Stimulated activated naive CD4-positive, alpha-beta T cell (primary cell): ENCODE measurements around the gene CYP4B1.
"Not testable (repeated sequence)": the region's sequence is repeated elsewhere in the genome, so short reads cannot be mapped to it uniquely, and the experiment has no call there.

Experiments
- DNase-seq, 6 experiments: peaks; one replicate each; lab custom pipeline; 2025; lab: John Stamatoyannopoulos, UW

The CYP4B1 gene

DNA sequence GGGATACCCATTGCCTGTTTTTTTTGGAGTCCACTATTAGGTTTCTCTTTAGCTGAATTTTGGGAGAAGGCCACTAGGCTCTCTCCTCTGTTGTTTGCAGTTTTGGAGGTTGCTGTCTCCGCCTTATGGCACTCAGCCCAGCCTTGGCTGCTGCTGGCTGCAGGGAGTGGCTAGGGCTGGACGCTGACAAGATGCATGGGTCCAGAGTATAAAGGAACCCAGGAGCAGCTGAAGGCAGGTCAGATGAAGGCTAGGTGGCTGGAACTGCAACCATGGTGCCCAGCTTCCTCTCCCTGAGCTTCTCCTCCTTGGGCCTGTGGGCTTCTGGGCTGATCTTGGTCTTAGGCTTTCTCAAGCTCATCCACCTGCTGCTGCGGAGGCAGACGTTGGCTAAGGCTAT lies at the start of gene CYP4B1:
Gene CYP4B1 (plus strand): TSS at position 237 of the 400 bp plus-strand sequence. CDS start 36 bp downstream, at position 273.
- DNase-seq = no peak

DNA sequence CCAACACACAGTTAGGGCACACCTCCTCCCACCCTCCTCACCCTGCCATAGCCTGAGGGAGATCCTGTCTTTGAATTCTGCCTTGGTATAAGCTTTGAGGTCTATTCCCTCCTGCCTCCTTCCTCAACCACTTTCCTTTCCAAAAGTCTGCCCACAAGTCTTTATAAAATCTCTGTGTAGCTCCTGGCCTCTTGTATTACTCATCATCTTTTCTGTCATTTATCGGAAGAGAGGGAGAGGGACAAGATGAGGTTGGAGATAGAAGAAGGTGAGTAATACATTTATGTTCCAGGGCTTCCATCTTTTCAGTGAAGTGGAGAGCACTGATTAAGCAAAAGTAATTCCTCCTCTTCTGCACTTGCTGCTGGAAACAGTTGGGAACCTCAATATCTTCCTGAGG lies 49.4 kb upstream of the CYP4B1 start:
- no peak for DNase-seq

DNA sequence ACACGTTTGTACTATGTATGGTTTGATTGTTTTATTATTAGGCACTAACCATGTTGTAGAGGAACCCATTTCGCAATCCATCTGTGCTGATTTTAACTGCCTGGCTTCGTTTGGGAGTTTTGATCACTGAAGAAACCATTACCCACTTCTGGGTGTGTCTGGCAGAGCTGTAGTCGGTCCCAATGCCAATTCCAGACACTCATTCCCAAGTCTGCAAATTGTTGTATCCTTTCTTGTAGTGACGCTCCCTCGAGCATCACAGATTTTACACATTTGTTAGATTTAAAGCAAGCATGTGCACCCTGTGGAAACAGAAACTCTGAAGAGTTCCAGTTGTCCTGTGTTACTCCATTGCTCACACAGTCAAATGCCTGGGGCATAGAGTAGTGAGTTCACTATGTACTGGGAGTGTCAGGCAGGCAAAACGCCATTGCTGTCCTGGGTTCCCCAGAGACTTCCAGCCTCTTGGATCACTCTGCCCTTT lies 48.9 kb upstream of the CYP4B1 start:
- DNase-seq = no peak

DNA sequence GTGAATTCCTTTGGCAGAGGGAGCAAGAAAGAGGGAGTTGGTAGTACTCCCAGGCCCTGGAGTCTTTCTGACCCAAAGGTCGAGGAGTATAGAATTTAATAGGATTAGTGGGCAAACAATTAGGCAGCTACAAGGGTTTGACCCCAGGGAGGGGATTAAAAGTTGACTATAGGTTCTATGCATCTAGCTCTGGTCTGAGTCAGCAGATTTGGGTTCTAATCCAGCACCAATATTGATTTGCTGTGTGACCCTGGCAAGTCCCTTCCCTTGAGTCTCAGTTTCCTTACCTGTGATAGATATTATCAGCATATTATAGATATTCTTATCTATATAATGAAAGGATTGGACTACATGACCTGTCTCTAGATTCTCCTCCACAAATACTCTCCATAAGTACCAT lies 44.9 kb upstream of the CYP4B1 start:
- DNase-seq = no peak

- DNase-seq = not testable (repeated sequence)
Observed at GRCh38 chr1:46754707-46755106, 44.1 kb upstream of the CYP4B1 start.

- no peak for DNase-seq
Observed at GRCh38 chr1:46755121-46755520, 43.7 kb upstream of the CYP4B1 start.

- no peak for DNase-seq
Observed at GRCh38 chr1:46757247-46757955, 41.4 kb upstream of the CYP4B1 start.

DNA sequence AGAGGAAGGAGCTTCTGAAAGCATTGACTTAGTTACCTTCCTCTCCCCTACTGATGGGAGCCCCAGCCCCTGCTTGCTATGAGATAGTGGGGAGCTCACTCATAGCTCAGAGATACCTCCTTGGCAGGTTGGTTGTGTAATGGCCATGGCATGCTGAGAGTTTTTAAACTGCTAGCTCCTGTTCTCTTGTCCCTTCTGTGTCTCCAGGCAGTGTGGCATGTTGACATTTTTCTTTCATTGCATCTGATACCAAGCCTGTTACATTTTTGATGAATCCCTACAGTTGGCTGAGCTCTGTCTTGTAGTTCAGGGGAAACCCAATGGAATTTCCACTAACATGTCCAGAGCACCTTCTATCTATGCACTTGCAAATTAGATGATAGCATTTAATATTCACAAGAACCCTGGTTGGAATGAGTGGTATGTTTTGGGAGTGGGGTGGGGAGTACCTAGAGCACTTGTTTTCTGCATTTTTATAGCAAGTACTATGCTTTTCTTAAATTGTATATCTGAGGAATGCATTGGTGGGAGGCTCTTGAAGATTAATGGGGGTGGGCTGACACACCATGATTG lies 40.8 kb upstream of the CYP4B1 start:
- no peak for DNase-seq

GRCh38 chr1:46760558-46761166 lies 38.2 kb upstream of the CYP4B1 start:
- DNase-seq = no peak

GRCh38 chr1:46761740-46762139 lies 37.1 kb upstream of the CYP4B1 start:
- DNase-seq = no peak

GRCh38 chr1:46764402-46764801 lies 34.4 kb upstream of the CYP4B1 start:
- DNase-seq = no peak

DNA sequence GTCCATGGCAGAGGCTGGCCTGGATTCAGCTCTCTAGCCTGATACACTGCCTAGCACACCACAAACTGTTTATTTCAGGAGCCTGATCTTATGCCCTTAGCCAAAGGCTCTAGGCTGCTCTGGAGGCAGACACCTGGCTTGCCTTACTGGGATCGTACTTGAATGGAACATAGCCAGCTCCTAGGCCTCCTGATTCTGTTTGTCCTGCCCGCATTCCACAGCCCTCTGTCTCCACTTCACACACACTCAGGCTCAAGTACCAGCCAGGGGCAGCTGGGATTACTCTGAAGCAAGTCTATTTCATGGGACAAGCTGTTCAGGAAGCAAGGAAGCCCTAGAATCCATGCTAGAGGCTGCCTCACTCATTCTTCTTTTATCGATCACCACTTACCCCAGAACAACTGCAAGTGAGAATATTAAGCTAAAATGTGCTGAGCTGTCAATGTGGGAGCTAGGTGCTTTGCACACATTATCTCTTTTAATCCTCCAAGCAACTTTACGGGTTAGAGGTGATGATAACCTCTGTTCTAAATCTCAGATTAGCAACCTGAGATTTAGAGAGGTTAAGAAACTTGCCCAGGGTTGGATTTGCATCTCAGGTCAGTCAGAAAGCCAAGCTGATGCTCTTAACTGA lies 31.1 kb upstream of the CYP4B1 start:
- no peak for DNase-seq

- no peak for DNase-seq
Observed at GRCh38 chr1:46768445-46768844, 30.4 kb upstream of the CYP4B1 start.

- DNase-seq = no peak
Observed at GRCh38 chr1:46769028-46769740, 29.7 kb upstream of the CYP4B1 start.

GRCh38 chr1:46770541-46770940 lies 28.3 kb upstream of the CYP4B1 start:
- no peak for DNase-seq

GRCh38 chr1:46772571-46772970 lies 26.3 kb upstream of the CYP4B1 start:
- DNase-seq = no peak

- DNase-seq = no peak
Observed at GRCh38 chr1:46774297-46774696, 24.5 kb upstream of the CYP4B1 start.

DNA sequence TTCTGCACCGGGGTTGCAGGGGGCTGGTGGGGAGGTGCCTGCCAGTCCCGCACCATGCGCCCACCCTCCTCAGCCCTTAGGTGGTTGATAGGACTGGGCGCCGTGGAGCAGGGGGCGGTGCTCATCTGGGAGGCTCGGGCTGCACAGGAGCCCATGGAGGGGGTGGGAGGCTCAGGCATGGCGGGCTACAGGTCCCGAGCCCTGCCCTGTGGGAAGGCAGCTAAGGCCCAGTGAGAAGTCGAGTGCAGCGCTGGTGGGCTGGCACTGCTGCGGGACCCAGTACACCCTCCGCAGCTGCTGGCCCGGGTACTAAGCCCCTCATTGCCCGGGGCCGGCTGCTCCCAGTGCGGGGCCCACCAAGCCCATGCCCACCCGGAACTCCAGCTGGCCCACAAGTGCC lies 20.4 kb upstream of the CYP4B1 start:
- DNase-seq = not testable (repeated sequence)

DNA sequence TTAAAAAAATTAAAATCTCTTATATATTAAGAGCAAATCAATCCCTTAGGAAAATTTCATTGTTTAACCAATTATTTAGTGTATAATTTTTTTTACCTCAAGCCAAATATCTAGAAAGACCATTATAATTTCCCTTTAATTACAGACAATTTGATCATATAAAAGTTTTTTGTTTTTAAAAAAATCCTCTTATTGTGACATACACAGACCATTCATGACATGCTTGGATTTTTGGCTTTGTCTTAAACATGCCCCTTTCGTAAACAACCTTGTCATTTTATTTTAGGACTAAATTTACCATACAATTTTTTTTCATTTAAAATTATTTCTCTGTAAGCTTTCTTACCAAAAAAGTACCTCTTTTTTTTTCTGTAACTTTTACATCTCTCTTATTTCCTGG lies 14.2 kb upstream of the CYP4B1 start:
- no peak for DNase-seq

DNA sequence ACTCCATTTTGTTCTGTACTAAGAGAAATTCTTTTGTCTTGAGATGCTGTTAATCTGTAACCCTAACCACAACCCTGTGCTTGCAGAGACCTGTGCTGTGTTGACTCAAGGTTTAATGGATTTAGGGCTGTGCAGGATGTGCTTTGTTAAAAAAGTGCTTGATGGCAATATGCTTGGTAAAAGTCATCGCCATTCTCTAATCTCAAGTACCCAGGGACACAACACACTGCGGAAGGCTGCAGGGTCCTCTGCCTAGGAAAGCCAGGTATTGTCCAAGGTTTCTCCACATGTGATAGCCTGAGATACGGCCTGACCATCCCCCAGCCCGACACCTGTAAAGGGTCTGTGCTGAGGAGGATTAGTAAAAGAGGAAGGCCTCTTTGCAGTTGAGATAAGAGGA lies 10.2 kb upstream of the CYP4B1 start:
- not testable (repeated sequence) for DNase-seq

DNA sequence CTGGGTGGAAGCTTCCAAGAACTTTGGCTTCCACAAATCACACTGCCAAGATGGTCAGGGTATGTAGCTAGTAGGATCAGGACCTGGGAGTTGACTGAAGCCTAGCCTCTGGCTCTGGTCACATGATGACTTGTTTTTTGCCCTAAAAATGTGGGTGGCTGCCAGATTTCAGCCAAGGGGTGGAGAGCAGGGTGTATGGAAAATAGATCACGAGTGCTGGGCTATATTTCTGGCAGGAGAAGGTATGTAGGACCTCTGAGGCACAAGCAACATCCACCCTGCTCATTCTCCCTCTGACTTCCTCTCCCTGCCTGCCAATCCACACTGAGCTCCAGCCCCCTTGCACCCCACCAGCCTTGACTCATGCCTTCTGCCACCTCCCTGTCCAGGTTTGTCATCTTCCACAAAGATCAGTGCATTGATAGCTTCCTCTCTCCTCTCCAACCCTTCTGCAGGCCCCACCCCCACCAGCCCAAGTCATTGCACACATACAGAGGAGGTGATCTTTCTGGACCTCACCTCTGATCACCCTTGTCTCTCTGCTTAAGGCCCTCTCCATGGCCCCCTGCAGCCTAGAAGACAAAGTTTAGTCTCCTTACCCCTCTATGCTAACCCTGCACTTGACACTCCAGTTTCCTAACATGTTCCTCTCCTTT lies 8.3 kb upstream of the CYP4B1 start:
- no peak for DNase-seq

DNA sequence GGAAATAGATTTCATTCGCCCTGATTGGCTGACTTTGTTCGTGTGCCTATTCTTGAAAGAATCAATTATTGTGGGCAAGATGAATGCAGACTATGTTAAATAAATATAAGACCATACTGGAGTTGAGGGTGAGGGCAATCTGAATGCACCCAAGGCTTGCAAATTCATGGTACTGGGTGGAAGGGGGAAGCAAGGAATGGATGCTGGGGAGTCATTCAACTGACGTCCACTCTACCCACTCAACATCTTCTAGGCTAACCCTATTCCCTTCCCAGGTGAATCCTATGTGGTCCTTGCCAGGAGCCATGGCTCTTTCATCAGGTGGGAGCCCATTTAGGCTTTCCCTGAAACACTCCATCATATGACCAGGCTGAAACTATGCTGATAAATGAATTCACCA lies 5.7 kb upstream of the CYP4B1 start:
- DNase-seq = no peak
